CD4-positive, alpha-beta T cell treated with Interleukin-15 for 4 hours (primary cell): ENCODE results near the gene APOBEC4.
A peak's percentile ranks its signal among the peaks of the same experiment; 100 is the strongest.

Experiments
- DNase-seq: peaks from one replicate; pipeline ENCODE4 v3.0.0-alpha.2; 2020; ENCODE audit warnings: low spot score

The APOBEC4 gene

GRCh38 chr1:183675381-183675780, 22.3 kb upstream of the APOBEC4 start:
- no peak for DNase-seq

- no peak for DNase-seq
Measured at GRCh38 chr1:183674886-183675285, 21.8 kb upstream of the APOBEC4 start.

- no peak for DNase-seq
Measured at GRCh38 chr1:183674339-183674738, 21.2 kb upstream of the APOBEC4 start.

GRCh38 chr1:183673605-183674323, 20.6 kb upstream of the APOBEC4 start:
- DNase-seq: no peak

- no peak for DNase-seq
Measured at GRCh38 chr1:183670169-183670568, 17.1 kb upstream of the APOBEC4 start.

- no peak for DNase-seq
Measured at GRCh38 chr1:183656355-183656754, 3.2 kb upstream of the APOBEC4 start.

- peak; percentile 70 for DNase-seq
Measured at GRCh38 chr1:183655562-183656075, 2.5 kb upstream of the APOBEC4 start.

- DNase-seq: no peak
Measured at GRCh38 chr1:183654706-183655105, 1.6 kb upstream of the APOBEC4 start.

- DNase-seq: no peak
Measured at GRCh38 chr1:183653876-183654451, 848 bp upstream of the APOBEC4 start.

GRCh38 chr1:183653462-183653794, 312 bp upstream of the APOBEC4 start:
- no peak for DNase-seq

- no peak for DNase-seq
Measured at GRCh38 chr1:183652107-183652506, 1.0 kb downstream of the APOBEC4 start.

- no peak for DNase-seq
Measured at GRCh38 chr1:183651612-183652011, 1.5 kb downstream of the APOBEC4 start.

GRCh38 chr1:183648042-183648441, 5.1 kb downstream of the APOBEC4 start:
- no peak for DNase-seq

GRCh38 chr1:183646776-183647175, 6.3 kb downstream of the APOBEC4 start:
- DNase-seq: no peak

- DNase-seq: no peak
Measured at GRCh38 chr1:183645531-183645930, 7.6 kb downstream of the APOBEC4 start.

GRCh38 chr1:183642166-183642565, 10.9 kb downstream of the APOBEC4 start:
- DNase-seq: no peak

GRCh38 chr1:183640193-183640592, 12.9 kb downstream of the APOBEC4 start:
- no peak for DNase-seq

GRCh38 chr1:183638649-183639387, 14.3 kb downstream of the APOBEC4 start:
- no peak for DNase-seq

GRCh38 chr1:183636783-183637182, 16.3 kb downstream of the APOBEC4 start:
- DNase-seq: no peak

- DNase-seq: no peak
Measured at GRCh38 chr1:183636334-183636682, 16.8 kb downstream of the APOBEC4 start.

GRCh38 chr1:183635606-183636333, 17.3 kb downstream of the APOBEC4 start, which contains the start of gene ARPC5:
Gene ARPC5, minus strand, starts transcription at chr1:183635783. Its CDS starts 124 bp downstream, at chr1:183635659.
- DNase-seq: peak; percentile 97

- DNase-seq: no peak
Measured at GRCh38 chr1:183635099-183635605, 18.0 kb downstream of the APOBEC4 start.
